ENCODE data around the gene NKD2. TPM values are rescaled to one million over a fixed set of nuclear protein-coding genes. Genes with fewer than 3 reads are reported as not detected.

The NKD2 gene
- total RNA-seq, 1 donor from 2014 or later = not detected

GRCh38 chr5:1033606-1034420 is 25.2 kb downstream of the NKD2 start:
- DNase-seq (ENCODE audit: extremely low spot score, unreplicated experiment) = no peak
- Mint-ChIP-seq H3K36me3 (ENCODE audit: unreplicated experiment) (no peaks in the 10 kb centered on the region), H3K4me3 (ENCODE audit: unreplicated experiment) (no peak overlapping the region), H3K27ac (ENCODE audit: unreplicated experiment) (no peak overlapping the region), H3K9me3 (ENCODE audit: unreplicated experiment) (no peaks in the 10 kb centered on the region), H3K27me3 (ENCODE audit: unreplicated experiment) (peaks cover 12% of the 10 kb centered on the region), H3K4me1 (ENCODE audit: unreplicated experiment) (no peaks in the 10 kb centered on the region)
- TF ChIP-seq CTCF (IDR thresholded peaks at IDR 0.05) = no peak

GRCh38 chr5:1034421-1034905 is 25.9 kb downstream of the NKD2 start:
- Mint-ChIP-seq H3K27ac (ENCODE audit: unreplicated experiment) (no peak overlapping the region), H3K4me1 (ENCODE audit: unreplicated experiment) (no peaks in the 10 kb centered on the region), H3K4me3 (ENCODE audit: unreplicated experiment) (no peak overlapping the region), H3K27me3 (ENCODE audit: unreplicated experiment) (peaks cover 5% of the 10 kb centered on the region), H3K9me3 (ENCODE audit: unreplicated experiment) (no peaks in the 10 kb centered on the region), H3K36me3 (ENCODE audit: unreplicated experiment) (no peaks in the 10 kb centered on the region)
- TF ChIP-seq CTCF (IDR thresholded peaks at IDR 0.05) = no peak
- DNase-seq (ENCODE audit: extremely low spot score, unreplicated experiment) = no peak

- Mint-ChIP-seq H3K4me3 (ENCODE audit: unreplicated experiment) (no peak overlapping the region), H3K4me1 (ENCODE audit: unreplicated experiment) (no peaks in the 10 kb centered on the region), H3K9me3 (ENCODE audit: unreplicated experiment) (no peaks in the 10 kb centered on the region), H3K36me3 (ENCODE audit: unreplicated experiment) (no peaks in the 10 kb centered on the region), H3K27ac (ENCODE audit: unreplicated experiment) (no peak overlapping the region), H3K27me3 (ENCODE audit: unreplicated experiment) (peaks cover 3% of the 10 kb centered on the region)
- DNase-seq (ENCODE audit: extremely low spot score, unreplicated experiment) = no peak
- no peak for TF ChIP-seq CTCF (IDR thresholded peaks at IDR 0.05)
These were observed 26.4 kb downstream of the NKD2 start for GRCh38 chr5:1034986-1035385.

- no peak for DNase-seq (ENCODE audit: extremely low spot score, unreplicated experiment)
- Mint-ChIP-seq H3K9me3 (ENCODE audit: unreplicated experiment) (peaks cover under 1% of the 10 kb centered on the region), H3K27me3 (ENCODE audit: unreplicated experiment) (no peaks in the 10 kb centered on the region), H3K4me1 (ENCODE audit: unreplicated experiment) (no peaks in the 10 kb centered on the region), H3K4me3 (ENCODE audit: unreplicated experiment) (no peak overlapping the region), H3K36me3 (ENCODE audit: unreplicated experiment) (no peaks in the 10 kb centered on the region), H3K27ac (ENCODE audit: unreplicated experiment) (no peak overlapping the region)
- no peak for TF ChIP-seq CTCF (IDR thresholded peaks at IDR 0.05)
These were observed 27.1 kb downstream of the NKD2 start for GRCh38 chr5:1035421-1036405.

Measured in osteocyte (in vitro differentiated cells).